Uterus (tissue), 4 donors: ENCODE data around the gene GRAMD2B. TPM values are rescaled to one million over a fixed set of nuclear protein-coding genes. Genes with fewer than 3 reads are reported as not detected.
"Not testable (repeated sequence)": the region's sequence is repeated elsewhere in the genome, so short reads cannot be mapped to it uniquely, and the experiment has no call there.

Experiments used
- DNase-seq, 2 donors: peaks; one replicate each; pipeline ENCODE4 v3.0.0-alpha.2; 2019 to 2020
- H3K27ac ChIP-seq, 2 donors: fragments of 200-600 bp; sonication (generic); 1 replicate in 1 of 2; 2 replicates in 1 of 2; pipeline ENCODE4 v1.5.1; 2016 to 2018
- H3K27me3 ChIP-seq, 2 donors: fragments of 200-600 bp; sonication (generic); one replicate each; pipeline ENCODE4 v1.5.1; 2018 to 2019; ENCODE audit warnings: control low read depth in 1 of 2
- H3K36me3 ChIP-seq, 2 donors: fragments of 200-600 bp; sonication (generic); one replicate each; pipeline ENCODE4 v1.5.1; 2019; ENCODE audit warnings: control low read depth in 1 of 2
- H3K4me1 ChIP-seq, 2 donors: fragments of 200-600 bp; sonication (generic); one replicate each; pipeline ENCODE4 v1.5.1; 2018 to 2019; ENCODE audit warnings: control low read depth in 1 of 2
- H3K4me3 ChIP-seq, 2 donors: fragments of 200-600 bp; sonication (generic); 1 replicate in 1 of 2; 2 replicates in 1 of 2; pipeline ENCODE4 v1.5.1; 2018 to 2019; ENCODE audit warnings: mild to moderate bottlenecking in 1 of 2
- H3K9me3 ChIP-seq, 2 donors: fragments of 200-600 bp; sonication (generic); one replicate each; pipeline ENCODE4 v1.5.1; 2019; ENCODE audit warnings: control low read depth in 1 of 2
- CTCF ChIP-seq, 4 experiments: fragments of 200-600 bp in 2 of 4; fragments of 450-650 bp in 2 of 4; sonication (generic) in 2 of 4; IDR thresholded peaks; one replicate each; pipeline ENCODE4 v1.5.1; 2016 to 2019; ENCODE audit warnings: antibody characterized with exemption in 4 of 4, mild to moderate bottlenecking in 2 of 4, moderate library complexity in 1 of 4
- POLR2A ChIP-seq, 2 donors: fragments of 450-650 bp; IDR thresholded peaks; one replicate each; pipeline ENCODE4 v1.6.1; 2016; ENCODE audit warnings: antibody characterized with exemption in 2 of 2, mild to moderate bottlenecking in 1 of 2, moderate library complexity in 1 of 2
- intact Hi-C: fragments of 100-400 bp; cut with DNase I; formaldehyde crosslinking; loops from one replicate; pipeline ENCODE4 v1.15.1; 2023; ENCODE audit warnings: low total_unique reads
- total RNA-seq, 4 donors: library from RNA; depleted of rRNA in 3 of 4; stranded (reverse); fragments of >200 nt in 3 of 4; gene quantifications; one replicate each; pipeline versions ENCODE4 v1.1.0 to v1.2.4, GENCODE V29; 2014 to 2023
- donor health status: DM: yes; HTN: yes; CAD: no.

The GRAMD2B gene, protein sequence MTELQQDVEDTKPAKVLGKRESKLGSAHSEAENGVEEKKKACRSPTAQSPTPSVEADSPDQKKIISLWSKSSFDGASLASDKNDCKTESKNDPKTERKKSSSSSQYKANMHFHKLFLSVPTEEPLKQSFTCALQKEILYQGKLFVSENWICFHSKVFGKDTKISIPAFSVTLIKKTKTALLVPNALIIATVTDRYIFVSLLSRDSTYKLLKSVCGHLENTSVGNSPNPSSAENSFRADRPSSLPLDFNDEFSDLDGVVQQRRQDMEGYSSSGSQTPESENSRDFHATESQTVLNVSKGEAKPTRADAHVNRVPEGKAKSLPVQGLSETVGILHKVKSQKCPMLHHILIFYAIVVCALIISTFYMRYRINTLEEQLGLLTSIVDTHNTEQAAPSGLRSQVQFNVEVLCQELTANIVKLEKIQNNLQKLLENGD
- total RNA-seq: 10 to 100 TPM; 34.0 to 91.5 (median 58.8) TPM

- peak within 1 kb of the TSS; percentile 53 to 87 for H3K4me3 ChIP-seq
- peaks cover 0 to 4% of the 10 kb centered on the region in 2 donors for H3K4me1 ChIP-seq
- H3K36me3 ChIP-seq: no peaks in the 10 kb centered on the region
- intact Hi-C loops: loop anchor here (10.0 kb wide), 1 partner anchor 68 kb away; no protein-coding TSS in a partner anchor
- H3K27ac ChIP-seq: peak within 1 kb of the TSS; percentile 91 to 98
- H3K27me3 ChIP-seq: no peaks in the 10 kb centered on the region
- no peaks in the 10 kb centered on the region for H3K9me3 ChIP-seq
- TF ChIP-seq POLR2A (IDR thresholded peaks at IDR 0.05): peak; percentile 87 to 95
- peak in 2 of 4 experiments; percentile 5 to 14 for TF ChIP-seq CTCF (IDR thresholded peaks at IDR 0.05)
- peak; percentile 87 to 90 for DNase-seq
Measured at GRCh38 chr5:126422994-126423788, at the start of gene GRAMD2B. Gene GRAMD2B (plus strand): TSS chr5:126423409. CDS start chr5:126423607, 198 bp downstream.

- TF ChIP-seq CTCF (IDR thresholded peaks at IDR 0.05) (no peak), POLR2A (IDR thresholded peaks at IDR 0.05) (no peak)
- no peaks in the 10 kb centered on the region for H3K9me3 ChIP-seq
- H3K4me1 ChIP-seq: peaks cover 0 to under 1% of the 10 kb centered on the region in 2 donors
- H3K27me3 ChIP-seq: no peaks in the 10 kb centered on the region
- no peak for DNase-seq
- H3K36me3 ChIP-seq: no peaks in the 10 kb centered on the region
- no peak overlapping the region for H3K4me3 ChIP-seq
- intact Hi-C loops: no loop called here
- H3K27ac ChIP-seq: no peak overlapping the region
Measured at GRCh38 chr5:126374109-126374416, 49.1 kb upstream of the GRAMD2B start.

DNA sequence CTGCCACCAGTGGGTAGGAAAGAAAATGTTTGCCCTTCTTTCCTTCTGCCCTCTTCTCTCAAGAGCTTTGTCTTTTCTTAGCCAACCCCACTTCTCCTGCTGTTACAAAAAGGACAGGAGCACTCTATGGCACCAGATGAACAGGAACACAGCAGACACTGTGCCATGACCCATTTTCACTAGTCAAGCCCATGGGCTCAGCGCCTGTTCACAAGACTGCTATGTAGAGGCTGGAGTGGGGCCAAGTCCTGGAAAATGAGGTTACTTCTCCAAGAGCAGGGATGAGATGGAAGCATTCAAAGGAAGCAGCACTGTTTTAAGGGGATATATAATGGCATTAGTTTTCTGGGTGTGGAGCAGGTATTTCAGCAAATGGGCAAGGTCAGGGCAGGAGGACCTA lies 46.8 kb upstream of the GRAMD2B start:
- Histone ChIP-seq H3K36me3 (no peaks in the 10 kb centered on the region), H3K9me3 (peaks cover 0 to 6% of the 10 kb centered on the region in 2 donors), H3K27me3 (no peaks in the 10 kb centered on the region), H3K4me1 (no peaks in the 10 kb centered on the region), H3K4me3 (no peak overlapping the region), H3K27ac (no peak overlapping the region)
- no peak for TF ChIP-seq CTCF (IDR thresholded peaks at IDR 0.05)
- no peak for TF ChIP-seq POLR2A (IDR thresholded peaks at IDR 0.05)
- peak; percentile 35 to 42 for DNase-seq
- intact Hi-C loops: no loop called here

DNA sequence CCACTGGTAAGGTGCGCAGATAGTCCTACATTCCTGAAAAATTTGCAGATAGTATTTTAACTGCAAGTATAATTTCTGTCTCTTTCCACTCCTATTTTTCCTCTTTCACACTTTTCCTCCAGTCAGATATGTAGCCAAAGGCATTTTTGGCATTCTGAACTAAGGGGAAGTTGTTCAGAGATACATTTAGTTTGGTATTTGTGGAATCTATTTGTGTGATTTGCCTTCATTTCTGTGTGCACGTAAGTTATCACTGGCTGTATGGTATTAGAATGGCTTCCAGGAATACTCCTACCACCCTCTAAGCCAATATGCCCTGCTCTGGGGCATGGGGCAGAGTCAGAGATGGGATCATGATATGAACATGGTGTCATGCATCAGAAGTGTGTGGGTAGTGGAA lies 45.8 kb upstream of the GRAMD2B start:
- no peak overlapping the region for H3K4me3 ChIP-seq
- no peaks in the 10 kb centered on the region for H3K36me3 ChIP-seq
- H3K27ac ChIP-seq: no peak overlapping the region
- intact Hi-C loops: no loop called here
- H3K27me3 ChIP-seq: no peaks in the 10 kb centered on the region
- H3K9me3 ChIP-seq: peaks cover 0 to 6% of the 10 kb centered on the region in 2 donors
- DNase-seq: no peak
- H3K4me1 ChIP-seq: no peaks in the 10 kb centered on the region
- TF ChIP-seq CTCF (IDR thresholded peaks at IDR 0.05) (no peak), POLR2A (IDR thresholded peaks at IDR 0.05) (no peak)

GRCh38 chr5:126380316-126380715 lies 42.9 kb upstream of the GRAMD2B start:
- H3K9me3 ChIP-seq, DNase-seq, H3K4me1 ChIP-seq, H3K27me3 ChIP-seq, intact Hi-C loops, H3K27ac ChIP-seq, H3K4me3 ChIP-seq, H3K36me3 ChIP-seq: not testable (repeated sequence)
